Smooth muscle cell (in vitro differentiated cells): ENCODE results near the gene BPI. TPM values are rescaled to one million over a fixed set of nuclear protein-coding genes. Genes with fewer than 3 reads are reported as not detected.

Experiments
- DNase-seq: peaks from one replicate; lab custom pipeline; 2025; ENCODE audit not compliant: unreplicated experiment; lab: John Stamatoyannopoulos, UW
- H2AFZ ChIP-seq: fragments of 200-600 bp; sonication (generic); 2 replicates; pipeline ENCODE4 v1.6.0; 2016; ENCODE audit warnings: antibody characterized with exemption, low read depth, mild to moderate bottlenecking
- H3F3A ChIP-seq: fragments of 200-600 bp; sonication (generic); 2 replicates; pipeline ENCODE4 v1.6.0; 2017; ENCODE audit warnings: antibody characterized with exemption, low read depth
- H3K27ac ChIP-seq: fragments of 200-600 bp; sonication (generic); 2 replicates; pipeline ENCODE4 v1.5.1; 2016; ENCODE audit warnings: low read depth, mild to moderate bottlenecking
- H3K27me3 ChIP-seq: fragments of 200-600 bp; sonication (generic); 2 replicates; pipeline ENCODE4 v1.6.1; 2016; ENCODE audit warnings: low read depth, mild to moderate bottlenecking
- H3K36me3 ChIP-seq: fragments of 200-600 bp; sonication (generic); 2 replicates; pipeline ENCODE4 v1.5.1; 2016; ENCODE audit warnings: low read depth
- H3K4me1 ChIP-seq: fragments of 200-600 bp; sonication (generic); 2 replicates; pipeline ENCODE4 v1.5.1; 2016; ENCODE audit warnings: low read depth
- H3K4me2 ChIP-seq: fragments of 200-600 bp; sonication (generic); 2 replicates; pipeline ENCODE4 v1.6.0; 2016; ENCODE audit warnings: mild to moderate bottlenecking
- H3K4me3 ChIP-seq: fragments of 200-600 bp; sonication (generic); 2 replicates; pipeline ENCODE4 v1.5.1; 2016; ENCODE audit warnings: mild to moderate bottlenecking
- H3K79me2 ChIP-seq: fragments of 200-600 bp; sonication (generic); 2 replicates; pipeline ENCODE4 v1.6.0; 2016; ENCODE audit warnings: low read depth, mild to moderate bottlenecking
- H3K9ac ChIP-seq: fragments of 200-600 bp; sonication (generic); 2 replicates; pipeline ENCODE4 v1.6.0; 2016; ENCODE audit warnings: low read depth
- H3K9me3 ChIP-seq: fragments of 200-600 bp; sonication (generic); replicated peaks from 2 replicates; pipeline ENCODE4 v1.5.1; 2016; ENCODE audit warnings: low read depth
- H4K20me1 ChIP-seq: fragments of 200-600 bp; sonication (generic); 2 replicates; pipeline ENCODE4 v1.6.0; 2016; ENCODE audit warnings: low read depth
- WGBS: methylation state at CpG from one replicate; pipeline ENCODE4 v1.1.7; 2016; ENCODE audit warnings: low lambda C conversion rate; 5-methylcytosine and 5-hydroxymethylcytosine counted together
- polyA plus RNA-seq: library from polyadenylated mRNA; unstranded; fragments of >200 nt; fragmentation: Nextera tagmentation; extraction: Ambion mirVana; gene quantifications from 2 replicates; pipeline ENCODE4 v1.2.1, GENCODE V29; 2016
- total RNA-seq: library from RNA; depleted of rRNA; stranded (reverse); fragments of >200 nt; gene quantifications from 2 replicates; pipeline ENCODE4 v1.2.3, GENCODE V29; 2014
- TF ChIP-seq, protein P1 (sequence below): fragments of 200-600 bp; sonication (generic); IDR thresholded peaks from 2 replicates; pipeline ENCODE4 v1.5.1; 2017; ENCODE audit warnings: borderline replicate concordance, mild to moderate bottlenecking, antibody characterized with exemption; ENCODE audit not compliant: insufficient read depth, poor library complexity, severe bottlenecking

Gene BPI
- total and polyA plus RNA-seq, 2 experiments from 2014 or later: not detected

DNA sequence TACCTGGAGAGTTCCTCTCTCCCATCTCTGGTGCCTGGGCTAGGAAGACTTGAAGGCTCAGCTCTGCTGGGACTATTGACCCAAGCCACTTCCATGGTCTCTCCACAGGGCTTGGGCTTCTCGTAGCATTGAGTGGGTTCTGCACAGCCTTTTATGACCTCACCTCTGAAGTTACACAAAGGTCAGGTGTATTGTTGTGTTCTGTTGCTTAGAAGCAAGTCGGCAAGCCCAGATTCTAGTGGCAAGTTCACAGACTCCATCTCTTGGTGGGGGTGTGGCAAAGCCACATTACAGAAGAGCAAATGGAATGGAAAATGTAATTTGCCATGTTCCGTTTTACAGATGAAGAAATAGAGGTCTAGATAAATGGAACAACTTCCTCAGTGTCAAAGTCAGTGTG, 13.5 kb downstream of the BPI start:
- whole genome bisulfite sequencing: 84% methylated on average over 3 of the region's 3 CpGs
- Histone ChIP-seq H3K9ac (no peak overlapping the region), H2AFZ (no peak overlapping the region), H3K4me3 (no peak overlapping the region), H3K27ac (no peak overlapping the region), H4K20me1 (no peaks in the 10 kb centered on the region), H3K27me3 (peaks cover 9% of the 10 kb centered on the region), H3K4me1 (no peaks in the 10 kb centered on the region), H3K36me3 (no peaks in the 10 kb centered on the region), H3K79me2 (no peaks in the 10 kb centered on the region), H3K4me2 (no peak overlapping the region), H3F3A (no peaks in the 10 kb centered on the region), H3K9me3 (no peaks in the 10 kb centered on the region)
- DNase-seq: no peak
- TF ChIP-seq, protein P1, sequence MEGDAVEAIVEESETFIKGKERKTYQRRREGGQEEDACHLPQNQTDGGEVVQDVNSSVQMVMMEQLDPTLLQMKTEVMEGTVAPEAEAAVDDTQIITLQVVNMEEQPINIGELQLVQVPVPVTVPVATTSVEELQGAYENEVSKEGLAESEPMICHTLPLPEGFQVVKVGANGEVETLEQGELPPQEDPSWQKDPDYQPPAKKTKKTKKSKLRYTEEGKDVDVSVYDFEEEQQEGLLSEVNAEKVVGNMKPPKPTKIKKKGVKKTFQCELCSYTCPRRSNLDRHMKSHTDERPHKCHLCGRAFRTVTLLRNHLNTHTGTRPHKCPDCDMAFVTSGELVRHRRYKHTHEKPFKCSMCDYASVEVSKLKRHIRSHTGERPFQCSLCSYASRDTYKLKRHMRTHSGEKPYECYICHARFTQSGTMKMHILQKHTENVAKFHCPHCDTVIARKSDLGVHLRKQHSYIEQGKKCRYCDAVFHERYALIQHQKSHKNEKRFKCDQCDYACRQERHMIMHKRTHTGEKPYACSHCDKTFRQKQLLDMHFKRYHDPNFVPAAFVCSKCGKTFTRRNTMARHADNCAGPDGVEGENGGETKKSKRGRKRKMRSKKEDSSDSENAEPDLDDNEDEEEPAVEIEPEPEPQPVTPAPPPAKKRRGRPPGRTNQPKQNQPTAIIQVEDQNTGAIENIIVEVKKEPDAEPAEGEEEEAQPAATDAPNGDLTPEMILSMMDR: no peak

GRCh38 chr20:38320221-38320620, 16.3 kb downstream of the BPI start:
- no peak overlapping the region for H3K27ac ChIP-seq
- 61% methylated on average over 6 of the region's 6 CpGs for WGBS
- DNase-seq: no peak
- H3K79me2 ChIP-seq: no peaks in the 10 kb centered on the region
- no peak overlapping the region for H3K4me2 ChIP-seq
- no peaks in the 10 kb centered on the region for H3F3A ChIP-seq
- TF ChIP-seq, protein P1: no peak
- no peak overlapping the region for H3K4me3 ChIP-seq
- H3K4me1 ChIP-seq: no peaks in the 10 kb centered on the region
- H4K20me1 ChIP-seq: no peaks in the 10 kb centered on the region
- no peak overlapping the region for H2AFZ ChIP-seq
- no peak overlapping the region for H3K9ac ChIP-seq
- no peaks in the 10 kb centered on the region for H3K9me3 ChIP-seq
- peaks cover 20% of the 10 kb centered on the region for H3K27me3 ChIP-seq
- H3K36me3 ChIP-seq: no peaks in the 10 kb centered on the region

DNA sequence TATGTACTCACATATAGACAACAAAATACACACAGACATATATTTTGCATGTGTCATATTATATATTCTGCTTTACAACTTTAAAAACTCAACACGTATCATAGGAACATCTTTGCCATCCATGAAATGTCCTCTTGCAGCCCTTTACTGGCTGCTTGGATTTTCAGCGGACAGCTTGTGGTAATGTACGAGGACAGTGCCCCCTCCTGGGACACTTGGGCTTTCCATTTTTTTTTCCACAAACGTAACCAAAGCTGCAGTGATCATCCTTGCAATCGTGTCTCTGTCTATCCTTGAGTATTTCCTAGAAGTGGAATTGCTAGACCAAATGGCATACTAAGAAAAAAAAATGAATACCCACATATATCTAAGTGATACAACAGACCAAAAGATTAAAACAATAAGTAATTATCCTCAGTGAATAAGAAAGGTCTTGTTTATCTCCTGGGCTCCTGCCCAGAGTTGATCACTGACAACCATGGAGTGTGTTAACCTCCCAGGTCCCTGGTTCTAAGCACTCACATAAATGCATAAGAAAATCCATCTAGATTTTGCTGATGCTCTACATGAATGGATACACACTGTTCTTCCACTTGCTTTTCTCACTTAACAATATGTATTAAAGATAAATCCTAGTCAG, 18.1 kb downstream of the BPI start:
- Histone ChIP-seq H3F3A (no peaks in the 10 kb centered on the region), H3K9ac (no peak overlapping the region), H3K36me3 (no peaks in the 10 kb centered on the region), H3K4me3 (no peak overlapping the region), H3K9me3 (no peaks in the 10 kb centered on the region), H2AFZ (no peak overlapping the region), H3K4me1 (no peaks in the 10 kb centered on the region), H3K27ac (no peak overlapping the region), H4K20me1 (no peaks in the 10 kb centered on the region), H3K79me2 (no peaks in the 10 kb centered on the region), H3K27me3 (peaks cover 20% of the 10 kb centered on the region), H3K4me2 (no peak overlapping the region)
- 8% methylated on average over 5 of the region's 5 CpGs for WGBS
- TF ChIP-seq, protein P1: peak; percentile 74
- no peak for DNase-seq

- 91% methylated on average over 3 of the region's 3 CpGs for WGBS
- no peak for DNase-seq
- no peak overlapping the region for H3K9ac ChIP-seq
- no peak overlapping the region for H2AFZ ChIP-seq
- H4K20me1 ChIP-seq: no peaks in the 10 kb centered on the region
- no peaks in the 10 kb centered on the region for H3K9me3 ChIP-seq
- H3K27me3 ChIP-seq: peaks cover 19% of the 10 kb centered on the region
- no peak overlapping the region for H3K4me2 ChIP-seq
- TF ChIP-seq, protein P1: no peak
- H3K4me1 ChIP-seq: no peaks in the 10 kb centered on the region
- no peak overlapping the region for H3K4me3 ChIP-seq
- H3K36me3 ChIP-seq: no peaks in the 10 kb centered on the region
- H3F3A ChIP-seq: no peaks in the 10 kb centered on the region
- H3K79me2 ChIP-seq: no peaks in the 10 kb centered on the region
- no peak overlapping the region for H3K27ac ChIP-seq
Observed at GRCh38 chr20:38324159-38324558, 20.2 kb downstream of the BPI start.
